ENCODE results near the gene LPAR3. TPM values are rescaled to one million over a fixed set of nuclear protein-coding genes. Genes with fewer than 3 reads are reported as not detected.

LPAR3 gene
- total RNA-seq, 1 donor from 2014 or later = 14.0 TPM

- Mint-ChIP-seq H3K4me1 (ENCODE audit: low read depth, unreplicated experiment) (peaks cover 10% of the 10 kb centered on the region), H3K27ac (ENCODE audit: unreplicated experiment) (no peak overlapping the region), H3K36me3 (ENCODE audit: unreplicated experiment) (no peaks in the 10 kb centered on the region), H3K27me3 (ENCODE audit: unreplicated experiment) (no peaks in the 10 kb centered on the region), H3K4me3 (ENCODE audit: unreplicated experiment) (no peak overlapping the region), H3K9me3 (ENCODE audit: unreplicated experiment) (no peaks in the 10 kb centered on the region)
- DNase-seq = no peak
- no peak for TF ChIP-seq CTCF (IDR thresholded peaks at IDR 0.05; ENCODE audit: partially characterized antibody, unreplicated experiment)
Measured at GRCh38 chr1:84771895-84772294, 121.1 kb downstream of the LPAR3 start.

- Mint-ChIP-seq H3K27ac (ENCODE audit: unreplicated experiment) (no peak overlapping the region), H3K4me1 (ENCODE audit: low read depth, unreplicated experiment) (peaks cover 17% of the 10 kb centered on the region), H3K36me3 (ENCODE audit: unreplicated experiment) (no peaks in the 10 kb centered on the region), H3K9me3 (ENCODE audit: unreplicated experiment) (no peaks in the 10 kb centered on the region), H3K4me3 (ENCODE audit: unreplicated experiment) (no peak overlapping the region), H3K27me3 (ENCODE audit: unreplicated experiment) (no peaks in the 10 kb centered on the region)
- no peak for DNase-seq
- TF ChIP-seq CTCF (IDR thresholded peaks at IDR 0.05; ENCODE audit: partially characterized antibody, unreplicated experiment) = no peak
Measured at GRCh38 chr1:84770481-84770880, 122.5 kb downstream of the LPAR3 start.

- H3K27ac Mint-ChIP-seq (ENCODE audit: unreplicated experiment) = no peak overlapping the region
- no peaks in the 10 kb centered on the region for H3K27me3 Mint-ChIP-seq (ENCODE audit: unreplicated experiment)
- TF ChIP-seq CTCF (IDR thresholded peaks at IDR 0.05; ENCODE audit: partially characterized antibody, unreplicated experiment) = no peak
Measured at GRCh38 chr1:84769636-84770035, 123.4 kb downstream of the LPAR3 start.

GRCh38 chr1:84768634-84769033 is 124.4 kb downstream of the LPAR3 start:
- no peaks in the 10 kb centered on the region for H3K9me3 Mint-ChIP-seq (ENCODE audit: unreplicated experiment)
- H3K27ac Mint-ChIP-seq (ENCODE audit: unreplicated experiment) = no peak overlapping the region
- no peaks in the 10 kb centered on the region for H3K36me3 Mint-ChIP-seq (ENCODE audit: unreplicated experiment)
- no peaks in the 10 kb centered on the region for H3K27me3 Mint-ChIP-seq (ENCODE audit: unreplicated experiment)
- peaks cover 13% of the 10 kb centered on the region for H3K4me1 Mint-ChIP-seq (ENCODE audit: low read depth, unreplicated experiment)
- no peak for TF ChIP-seq CTCF (IDR thresholded peaks at IDR 0.05; ENCODE audit: partially characterized antibody, unreplicated experiment)
- no peak for DNase-seq
- no peak overlapping the region for H3K4me3 Mint-ChIP-seq (ENCODE audit: unreplicated experiment)

More at GRCh38 chr1:84769636-84770035, 123.4 kb downstream of the LPAR3 start:
- no peaks in the 10 kb centered on the region for H3K36me3 Mint-ChIP-seq (ENCODE audit: unreplicated experiment)
- H3K9me3 Mint-ChIP-seq (ENCODE audit: unreplicated experiment) = no peaks in the 10 kb centered on the region
- peaks cover 13% of the 10 kb centered on the region for H3K4me1 Mint-ChIP-seq (ENCODE audit: low read depth, unreplicated experiment)
- H3K4me3 Mint-ChIP-seq (ENCODE audit: unreplicated experiment) = no peak overlapping the region
- no peak for DNase-seq

GRCh38 chr1:84763912-84764680 is 128.9 kb downstream of the LPAR3 start:
- no peak for TF ChIP-seq CTCF (IDR thresholded peaks at IDR 0.05; ENCODE audit: partially characterized antibody, unreplicated experiment)
- Mint-ChIP-seq H3K36me3 (ENCODE audit: unreplicated experiment) (no peaks in the 10 kb centered on the region), H3K27me3 (ENCODE audit: unreplicated experiment) (peaks cover 2% of the 10 kb centered on the region), H3K4me1 (ENCODE audit: low read depth, unreplicated experiment) (peaks cover 15% of the 10 kb centered on the region), H3K4me3 (ENCODE audit: unreplicated experiment) (no peak overlapping the region), H3K27ac (ENCODE audit: unreplicated experiment) (no peak overlapping the region), H3K9me3 (ENCODE audit: unreplicated experiment) (peaks cover 2% of the 10 kb centered on the region)
- DNase-seq = no peak

Data from glutamatergic neuron (in vitro differentiated cells).